Gastrocnemius medialis (tissue), 4 donors: ENCODE results near the gene INPP5F. TPM values are rescaled to one million over a fixed set of nuclear protein-coding genes. Genes with fewer than 3 reads are reported as not detected.

Experiments
- ATAC-seq, 2 donors: fragments of 150-250 bp; one replicate each; pipeline ENCODE4 v1.9.1; 2016
- DNase-seq, 2 donors: peaks; one replicate each; pipeline ENCODE4 v3.0.0-alpha.2; 2019
- H3K27ac ChIP-seq, 4 donors: fragments of 200-600 bp; sonication (generic); 1 replicate in 1 of 4; 2 replicates in 3 of 4; pipeline ENCODE4 v1.5.1; 2016 to 2018; ENCODE audit warnings: mild to moderate bottlenecking in 2 of 4, moderate library complexity in 1 of 4
- H3K27me3 ChIP-seq, 3 donors: fragments of 200-600 bp; sonication (generic) in 2 of 3; 1 replicate in 1 of 3; 2 replicates in 2 of 3; pipeline versions ENCODE4 v1.5.1 to v1.6.0; 2016 to 2019; ENCODE audit warnings: mild to moderate bottlenecking in 1 of 3, moderate library complexity in 1 of 3
- H3K36me3 ChIP-seq, 2 donors: fragments of 200-600 bp; sonication (generic) in 1 of 2; one replicate each; pipeline ENCODE4 v1.5.1; 2017 to 2018
- H3K4me1 ChIP-seq, 2 donors: fragments of 200-600 bp; sonication (generic) in 1 of 2; one replicate each; pipeline ENCODE4 v1.5.1; 2016 to 2017; ENCODE audit warnings: mild to moderate bottlenecking in 2 of 2
- H3K4me3 ChIP-seq, 4 donors: fragments of 200-600 bp; sonication (generic) in 3 of 4; 1 replicate in 1 of 4; 2 replicates in 3 of 4; pipeline ENCODE4 v1.5.1; 2016 to 2019; ENCODE audit warnings: mild to moderate bottlenecking in 2 of 4
- H3K9me3 ChIP-seq, 3 donors: fragments of 200-600 bp; sonication (generic) in 2 of 3; 1 replicate in 1 of 3; 2 replicates in 2 of 3; pipeline ENCODE4 v1.5.1; 2016 to 2019
- POLR2A ChIP-seq, 2 donors: fragments of 450-650 bp; IDR thresholded peaks; one replicate each; pipeline ENCODE4 v1.6.1; 2017; ENCODE audit warnings: antibody characterized with exemption in 2 of 2, mild to moderate bottlenecking in 2 of 2, moderate library complexity in 2 of 2
- in situ Hi-C, 4 donors: fragments of 200-750 bp; cut with MboI; loops; one replicate each; pipeline versions ENCODE4 v1.15.0 to v1.8.0; 2017; ENCODE audit warnings: low sequenced_read_pairs in 4 of 4
- intact Hi-C: fragments of 100-400 bp; cut with DNase I; formaldehyde crosslinking; loops from one replicate; pipeline ENCODE4 v1.15.1; 2023; ENCODE audit warnings: low total_unique reads
- total RNA-seq, 4 donors: library from RNA; depleted of rRNA; stranded (reverse); fragments of >200 nt; gene quantifications; one replicate each; pipeline versions ENCODE4 v1.1.0 to v1.2.3, GENCODE V29; 2016
- TF ChIP-seq, protein P1 (sequence below), 5 experiments: fragments of 450-650 bp in 3 of 5; fragments of 200-600 bp in 2 of 5; sonication (generic) in 2 of 5; IDR thresholded peaks in 4 of 5; conservative IDR thresholded peaks in 1 of 5; 1 replicate in 4 of 5; 2 replicates in 1 of 5; pipeline ENCODE4 v1.5.1; 2016 to 2019; ENCODE audit warnings: antibody characterized with exemption in 5 of 5, mild to moderate bottlenecking in 3 of 5, moderate library complexity in 3 of 5

Gene INPP5F
- total RNA-seq, 4 donors from 2014 or later = 8.7 to 11.6 (median 10.5) TPM

DNA sequence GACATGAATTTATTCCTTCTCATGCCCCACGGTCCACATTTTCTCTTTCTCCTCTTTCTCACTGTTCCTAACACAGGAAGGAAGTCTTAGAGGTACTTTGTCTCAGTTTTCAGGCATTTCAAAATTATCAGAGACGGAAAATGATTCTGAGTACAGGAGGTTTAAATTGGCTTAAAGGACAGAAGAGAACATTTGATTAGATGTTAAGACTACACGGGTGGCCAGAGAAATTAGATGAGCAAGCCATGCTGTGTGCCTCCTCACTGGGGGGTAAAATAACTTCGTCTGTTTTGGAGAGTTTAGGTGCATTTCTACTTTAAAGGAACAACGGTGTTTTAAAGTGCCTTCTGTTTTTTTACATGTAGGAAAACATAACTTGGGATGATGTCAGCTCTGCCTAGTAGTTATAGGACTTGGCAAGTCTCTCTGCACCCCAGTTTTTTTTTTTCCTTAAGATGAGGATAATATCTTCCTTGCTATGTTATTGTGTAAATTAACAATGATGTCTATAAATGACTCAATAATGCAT lies 79.9 kb downstream of the INPP5F start:
- Histone ChIP-seq H3K27ac (no peak overlapping the region), H3K9me3 (no peaks in the 10 kb centered on the region), H3K4me1 (peaks cover 0 to 4% of the 10 kb centered on the region in 2 donors), H3K27me3 (no peaks in the 10 kb centered on the region), H3K36me3 (peaks cover 0 to 12% of the 10 kb centered on the region in 2 donors), H3K4me3 (no peak overlapping the region)
- intact Hi-C loops (no loop called here), in situ Hi-C loops (no loop called here)
- DNase-seq (no peak), ATAC-seq (no peak)
- TF ChIP-seq, protein P1, sequence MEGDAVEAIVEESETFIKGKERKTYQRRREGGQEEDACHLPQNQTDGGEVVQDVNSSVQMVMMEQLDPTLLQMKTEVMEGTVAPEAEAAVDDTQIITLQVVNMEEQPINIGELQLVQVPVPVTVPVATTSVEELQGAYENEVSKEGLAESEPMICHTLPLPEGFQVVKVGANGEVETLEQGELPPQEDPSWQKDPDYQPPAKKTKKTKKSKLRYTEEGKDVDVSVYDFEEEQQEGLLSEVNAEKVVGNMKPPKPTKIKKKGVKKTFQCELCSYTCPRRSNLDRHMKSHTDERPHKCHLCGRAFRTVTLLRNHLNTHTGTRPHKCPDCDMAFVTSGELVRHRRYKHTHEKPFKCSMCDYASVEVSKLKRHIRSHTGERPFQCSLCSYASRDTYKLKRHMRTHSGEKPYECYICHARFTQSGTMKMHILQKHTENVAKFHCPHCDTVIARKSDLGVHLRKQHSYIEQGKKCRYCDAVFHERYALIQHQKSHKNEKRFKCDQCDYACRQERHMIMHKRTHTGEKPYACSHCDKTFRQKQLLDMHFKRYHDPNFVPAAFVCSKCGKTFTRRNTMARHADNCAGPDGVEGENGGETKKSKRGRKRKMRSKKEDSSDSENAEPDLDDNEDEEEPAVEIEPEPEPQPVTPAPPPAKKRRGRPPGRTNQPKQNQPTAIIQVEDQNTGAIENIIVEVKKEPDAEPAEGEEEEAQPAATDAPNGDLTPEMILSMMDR (IDR thresholded peaks at IDR 0.05 in 4 of 5, conservative IDR thresholded peaks at IDR 0.05 in 1 of 5) = no peak
- TF ChIP-seq POLR2A (IDR thresholded peaks at IDR 0.05) = no peak

DNA sequence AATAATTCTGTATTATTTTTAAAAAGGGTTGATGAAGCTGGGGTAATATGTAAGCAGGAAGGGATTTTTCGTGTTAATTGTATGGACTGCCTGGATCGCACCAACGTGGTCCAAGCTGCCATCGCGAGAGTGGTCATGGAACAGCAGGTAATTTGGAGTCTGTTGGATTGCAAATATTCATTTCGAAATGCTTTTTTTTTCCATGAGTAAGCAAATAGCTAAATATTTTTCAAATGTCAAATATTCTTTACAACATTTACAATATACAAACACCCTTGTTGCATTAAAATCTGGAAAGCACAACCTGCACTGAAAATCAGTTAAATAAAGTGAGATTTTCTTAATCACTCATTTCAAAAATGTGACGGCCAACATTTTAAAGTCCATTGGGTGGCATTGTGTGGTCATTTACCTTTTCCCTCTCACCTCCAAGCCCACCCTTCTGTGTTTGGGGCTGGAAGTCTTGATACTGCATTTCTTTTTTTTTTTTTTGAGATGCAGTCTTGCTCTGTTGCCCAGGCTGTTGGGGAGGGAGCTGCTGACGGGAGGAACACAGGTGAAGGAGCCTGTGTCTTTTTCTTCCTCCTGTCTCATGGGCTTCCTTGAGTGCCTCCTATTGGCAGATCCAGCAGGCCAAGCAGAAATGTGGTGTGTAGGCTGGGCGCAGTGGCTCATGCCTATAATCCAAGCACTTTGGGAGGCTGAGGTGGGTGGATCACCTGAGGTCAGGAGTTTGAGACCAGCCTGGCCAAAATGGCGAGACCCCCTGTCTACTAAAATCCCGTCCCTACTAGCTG lies 80.7 kb downstream of the INPP5F start:
- no peaks in the 10 kb centered on the region for H3K27me3 ChIP-seq
- H3K27ac ChIP-seq = no peak overlapping the region
- in situ Hi-C loops (no loop called here), intact Hi-C loops (no loop called here)
- peaks cover 0 to 4% of the 10 kb centered on the region in 2 donors for H3K4me1 ChIP-seq
- no peak for DNase-seq
- H3K4me3 ChIP-seq = no peak overlapping the region
- H3K36me3 ChIP-seq = peaks cover 0 to 12% of the 10 kb centered on the region in 2 donors
- H3K9me3 ChIP-seq = no peaks in the 10 kb centered on the region
- no peak for ATAC-seq
- TF ChIP-seq, protein P1 (IDR thresholded peaks at IDR 0.05 in 4 of 5, conservative IDR thresholded peaks at IDR 0.05 in 1 of 5) = no peak

DNA sequence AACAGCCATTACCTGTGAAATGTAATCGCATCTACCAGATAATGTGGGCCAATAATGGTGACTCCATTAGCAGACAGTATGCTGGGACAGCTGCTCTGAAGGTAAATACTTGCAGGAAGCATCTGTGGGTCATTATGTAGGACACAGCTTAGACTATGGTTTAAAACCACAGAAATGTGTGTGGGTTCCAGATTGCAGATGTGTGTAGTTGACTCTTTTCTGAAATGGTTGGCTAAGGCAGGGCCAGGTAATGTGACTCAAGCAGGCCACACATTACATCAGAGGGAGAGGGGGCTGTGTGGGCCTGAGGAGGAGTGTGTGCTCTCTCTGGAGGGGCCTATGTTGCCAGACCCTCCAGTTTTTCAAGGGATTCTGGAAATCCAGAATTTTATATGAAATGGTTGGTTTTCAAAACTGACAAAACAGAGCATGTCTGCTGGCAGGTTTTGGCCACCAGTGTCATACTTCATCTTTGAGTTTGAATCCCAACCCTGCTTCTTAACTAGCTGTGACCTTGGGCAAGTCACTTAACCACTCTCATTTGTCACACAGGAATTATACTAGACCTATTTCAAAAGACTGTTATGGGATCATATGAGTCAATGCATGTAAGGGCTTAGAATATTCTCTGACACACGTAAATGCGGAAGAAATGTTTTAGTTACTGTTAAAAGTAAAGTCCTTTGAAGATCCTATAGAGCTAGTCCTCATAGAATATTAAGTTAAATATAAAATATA lies 82.3 kb downstream of the INPP5F start:
- H3K27me3 ChIP-seq = no peaks in the 10 kb centered on the region
- peaks cover 0 to 12% of the 10 kb centered on the region in 2 donors for H3K36me3 ChIP-seq
- peaks cover 0 to 4% of the 10 kb centered on the region in 2 donors for H3K4me1 ChIP-seq
- in situ Hi-C loops = no loop called here
- intact Hi-C loops = no loop called here
- H3K9me3 ChIP-seq = no peaks in the 10 kb centered on the region
- ATAC-seq (no peak), DNase-seq (no peak)
- TF ChIP-seq, protein P1 (IDR thresholded peaks at IDR 0.05 in 4 of 5, conservative IDR thresholded peaks at IDR 0.05 in 1 of 5) = no peak
- TF ChIP-seq POLR2A (IDR thresholded peaks at IDR 0.05) = no peak
- H3K27ac ChIP-seq = no peak overlapping the region
- H3K4me3 ChIP-seq = no peak overlapping the region

DNA sequence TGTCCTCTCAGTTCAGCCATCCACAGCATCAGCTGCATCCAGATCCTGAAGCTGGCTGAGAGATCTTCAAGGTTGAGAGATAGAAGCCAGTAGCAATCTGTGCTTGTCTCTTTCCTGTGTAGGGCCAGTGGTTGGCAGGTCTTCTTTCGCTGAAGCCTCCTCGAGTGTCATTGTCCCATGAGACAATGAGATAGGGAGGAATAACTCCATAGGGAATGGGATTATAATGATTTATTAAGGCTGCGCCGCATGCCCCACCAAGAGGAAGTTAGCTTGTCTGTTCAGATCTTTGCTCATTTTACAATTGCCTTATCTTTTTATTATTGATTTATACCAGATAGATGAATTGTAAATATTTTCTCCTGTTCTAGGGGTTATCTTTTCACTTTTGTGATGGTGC lies 85.3 kb downstream of the INPP5F start:
- Histone ChIP-seq H3K36me3 (peaks cover 0 to 10% of the 10 kb centered on the region in 2 donors), H3K9me3 (no peaks in the 10 kb centered on the region), H3K27ac (no peak overlapping the region), H3K4me1 (no peaks in the 10 kb centered on the region), H3K4me3 (no peak overlapping the region), H3K27me3 (no peaks in the 10 kb centered on the region)
- in situ Hi-C loops (no loop called here), intact Hi-C loops (no loop called here)
- ATAC-seq (no peak), DNase-seq (no peak)
- TF ChIP-seq, protein P1 (IDR thresholded peaks at IDR 0.05 in 4 of 5, conservative IDR thresholded peaks at IDR 0.05 in 1 of 5) = no peak
